ENCODE results near the gene DPP10. TPM values are rescaled to one million over a fixed set of nuclear protein-coding genes. Genes with fewer than 3 reads are reported as not detected.

DPP10 gene
- total RNA-seq, 3 donors from 2014 or later, result 0.29 to 0.33 (median 0.32) TPM

DNA sequence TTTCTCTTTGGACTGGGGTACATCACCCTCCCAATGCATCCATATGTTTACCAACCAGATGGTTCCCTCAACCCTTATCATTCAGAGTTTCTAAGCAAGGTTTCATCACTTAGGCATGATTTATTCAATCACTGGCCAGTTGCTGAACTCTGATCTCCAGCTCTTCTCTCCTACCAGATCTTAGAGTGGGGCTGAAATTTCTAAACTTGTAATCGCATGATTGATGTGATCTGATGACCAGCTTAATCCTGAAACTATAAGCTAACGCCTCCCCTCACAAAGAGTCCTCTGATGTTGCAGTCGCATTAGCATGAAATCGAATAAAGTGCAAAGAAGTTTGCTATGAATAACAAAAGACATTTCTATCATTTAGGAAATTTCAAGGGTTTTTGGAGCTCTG lies 1082.0 kb downstream of the DPP10 start:
- H3K4me3 ChIP-seq, result no peak overlapping the region
- TF ChIP-seq, protein P1, sequence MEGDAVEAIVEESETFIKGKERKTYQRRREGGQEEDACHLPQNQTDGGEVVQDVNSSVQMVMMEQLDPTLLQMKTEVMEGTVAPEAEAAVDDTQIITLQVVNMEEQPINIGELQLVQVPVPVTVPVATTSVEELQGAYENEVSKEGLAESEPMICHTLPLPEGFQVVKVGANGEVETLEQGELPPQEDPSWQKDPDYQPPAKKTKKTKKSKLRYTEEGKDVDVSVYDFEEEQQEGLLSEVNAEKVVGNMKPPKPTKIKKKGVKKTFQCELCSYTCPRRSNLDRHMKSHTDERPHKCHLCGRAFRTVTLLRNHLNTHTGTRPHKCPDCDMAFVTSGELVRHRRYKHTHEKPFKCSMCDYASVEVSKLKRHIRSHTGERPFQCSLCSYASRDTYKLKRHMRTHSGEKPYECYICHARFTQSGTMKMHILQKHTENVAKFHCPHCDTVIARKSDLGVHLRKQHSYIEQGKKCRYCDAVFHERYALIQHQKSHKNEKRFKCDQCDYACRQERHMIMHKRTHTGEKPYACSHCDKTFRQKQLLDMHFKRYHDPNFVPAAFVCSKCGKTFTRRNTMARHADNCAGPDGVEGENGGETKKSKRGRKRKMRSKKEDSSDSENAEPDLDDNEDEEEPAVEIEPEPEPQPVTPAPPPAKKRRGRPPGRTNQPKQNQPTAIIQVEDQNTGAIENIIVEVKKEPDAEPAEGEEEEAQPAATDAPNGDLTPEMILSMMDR (IDR thresholded peaks at IDR 0.05), result no peak
- TF ChIP-seq POLR2A (IDR thresholded peaks at IDR 0.05), result no peak
- TF ChIP-seq POLR2AphosphoS5 (IDR thresholded peaks at IDR 0.05), result no peak
- no peak overlapping the region for H3K27ac ChIP-seq
- no peak for DNase-seq (ENCODE audit: low spot score in 2 of 2)
- H3K9me3 ChIP-seq, result no peaks in the 10 kb centered on the region
- no peaks in the 10 kb centered on the region for H3K4me1 ChIP-seq
- intact Hi-C loops (cut with DNase I; ENCODE audit: low total_unique reads), result no loop called here
- no peaks in the 10 kb centered on the region for H3K27me3 ChIP-seq
- H3K36me3 ChIP-seq, result no peaks in the 10 kb centered on the region

DNA sequence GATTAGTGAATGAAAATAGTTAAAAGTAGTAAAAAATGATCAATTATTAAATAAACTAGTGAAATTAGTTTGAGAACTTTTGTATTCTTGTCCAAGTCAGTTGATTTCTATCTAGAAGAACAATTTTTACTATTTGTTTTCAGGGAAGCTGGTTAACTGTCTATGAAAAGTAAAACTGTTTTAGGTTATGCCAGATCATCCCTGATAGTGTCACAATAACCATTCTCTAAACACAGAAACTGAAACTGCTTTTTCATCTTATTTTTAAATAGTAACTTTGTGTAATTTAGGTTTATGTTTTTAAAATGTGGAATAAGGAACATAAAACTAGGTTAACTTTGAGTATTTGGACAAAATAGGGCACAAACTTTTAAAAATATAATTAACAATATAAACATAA lies 1087.2 kb downstream of the DPP10 start:
- no peak overlapping the region for H3K27ac ChIP-seq
- intact Hi-C loops (cut with DNase I; ENCODE audit: low total_unique reads), result no loop called here
- no peaks in the 10 kb centered on the region for H3K36me3 ChIP-seq
- H3K4me3 ChIP-seq, result no peak overlapping the region
- H3K27me3 ChIP-seq, result no peaks in the 10 kb centered on the region
- H3K9me3 ChIP-seq, result no peaks in the 10 kb centered on the region
- no peaks in the 10 kb centered on the region for H3K4me1 ChIP-seq
- no peak for DNase-seq (ENCODE audit: low spot score in 2 of 2)
- no peak for TF ChIP-seq POLR2AphosphoS5 (IDR thresholded peaks at IDR 0.05)
- TF ChIP-seq POLR2A (IDR thresholded peaks at IDR 0.05), result no peak
- TF ChIP-seq, protein P1 (IDR thresholded peaks at IDR 0.05), result no peak

DNA sequence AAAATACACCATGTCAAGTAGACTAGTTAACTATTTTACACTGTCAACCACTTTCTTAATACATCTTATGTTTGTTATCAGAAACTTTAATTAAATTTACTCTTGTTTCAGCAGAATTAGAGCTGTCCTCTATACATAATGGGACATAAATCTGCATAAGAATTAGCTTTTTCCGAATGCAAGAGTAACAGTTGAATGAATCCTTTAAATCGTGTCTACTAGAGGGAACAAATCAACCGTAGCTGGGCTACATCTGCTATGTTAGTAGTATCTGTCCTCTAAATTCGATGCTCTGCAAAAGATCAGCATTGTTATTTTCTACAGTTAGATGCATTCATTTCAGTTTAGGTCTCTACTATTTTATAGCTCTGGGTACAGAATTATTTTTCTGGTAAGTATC lies 1090.6 kb downstream of the DPP10 start:
- DNase-seq (ENCODE audit: low spot score in 2 of 2), result no peak
- H3K4me1 ChIP-seq, result no peaks in the 10 kb centered on the region
- no peak overlapping the region for H3K27ac ChIP-seq
- no peaks in the 10 kb centered on the region for H3K9me3 ChIP-seq
- intact Hi-C loops (cut with DNase I; ENCODE audit: low total_unique reads), result no loop called here
- H3K27me3 ChIP-seq, result no peaks in the 10 kb centered on the region
- TF ChIP-seq, protein P1 (IDR thresholded peaks at IDR 0.05), result no peak
- TF ChIP-seq POLR2AphosphoS5 (IDR thresholded peaks at IDR 0.05) (no peak), POLR2A (IDR thresholded peaks at IDR 0.05) (no peak)
- no peak overlapping the region for H3K4me3 ChIP-seq
- H3K36me3 ChIP-seq, result no peaks in the 10 kb centered on the region

DNA sequence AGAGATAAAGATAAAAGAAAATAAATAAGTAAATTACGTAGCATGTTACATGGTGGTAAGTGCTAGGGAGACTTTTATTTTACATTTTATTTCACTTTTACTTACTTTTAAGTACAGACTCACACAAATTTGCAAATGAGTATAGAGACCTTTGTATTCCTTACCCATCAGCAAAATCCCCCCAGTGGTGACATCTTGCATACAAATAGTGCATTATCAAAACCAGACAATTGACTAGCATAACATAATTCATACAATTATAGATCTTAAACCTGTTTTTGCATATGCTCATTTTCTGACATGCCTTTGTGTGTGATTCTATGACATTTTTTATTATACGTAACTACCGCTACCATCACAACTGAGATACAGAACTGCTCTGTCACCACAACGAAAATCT lies 1099.4 kb downstream of the DPP10 start:
- no peak overlapping the region for H3K4me3 ChIP-seq
- TF ChIP-seq POLR2A (IDR thresholded peaks at IDR 0.05) (no peak), POLR2AphosphoS5 (IDR thresholded peaks at IDR 0.05) (no peak)
- TF ChIP-seq, protein P1 (IDR thresholded peaks at IDR 0.05), result no peak
- H3K27ac ChIP-seq, result no peak overlapping the region
- intact Hi-C loops (cut with DNase I; ENCODE audit: low total_unique reads), result no loop called here
- H3K4me1 ChIP-seq, result no peaks in the 10 kb centered on the region
- H3K9me3 ChIP-seq, result no peaks in the 10 kb centered on the region
- H3K27me3 ChIP-seq, result no peaks in the 10 kb centered on the region
- no peak for DNase-seq (ENCODE audit: low spot score in 2 of 2)
- H3K36me3 ChIP-seq, result no peaks in the 10 kb centered on the region

DNA sequence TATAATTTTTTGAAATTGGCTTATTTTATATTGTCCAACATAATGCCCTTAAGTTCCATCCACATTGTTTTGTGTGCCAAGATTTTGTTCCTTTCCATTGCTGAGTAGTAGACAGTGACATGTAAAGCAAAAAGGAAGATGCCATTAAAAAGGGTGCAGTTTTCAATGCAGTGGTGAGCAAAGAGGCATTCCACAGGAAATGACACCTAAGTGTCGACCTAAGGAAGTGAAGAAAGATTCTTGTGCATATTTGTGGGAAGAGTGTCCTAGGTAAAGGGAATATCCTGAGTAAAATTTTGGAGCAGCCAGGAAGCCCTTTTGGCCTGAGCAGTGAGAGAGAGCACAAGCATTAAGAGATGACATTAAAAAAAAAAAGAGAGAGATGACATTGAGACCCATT lies 1099.9 kb downstream of the DPP10 start:
- no peaks in the 10 kb centered on the region for H3K27me3 ChIP-seq
- no peak for DNase-seq (ENCODE audit: low spot score in 2 of 2)
- TF ChIP-seq POLR2A (IDR thresholded peaks at IDR 0.05) (no peak), POLR2AphosphoS5 (IDR thresholded peaks at IDR 0.05) (no peak)
- TF ChIP-seq, protein P1 (IDR thresholded peaks at IDR 0.05), result no peak
- no peaks in the 10 kb centered on the region for H3K9me3 ChIP-seq
- no peaks in the 10 kb centered on the region for H3K36me3 ChIP-seq
- no peak overlapping the region for H3K27ac ChIP-seq
- H3K4me3 ChIP-seq, result no peak overlapping the region
- intact Hi-C loops (cut with DNase I; ENCODE audit: low total_unique reads), result no loop called here
- H3K4me1 ChIP-seq, result no peaks in the 10 kb centered on the region
